ENCODE data around the gene MCU. TPM values are rescaled to one million over a fixed set of nuclear protein-coding genes. Genes with fewer than 3 reads are reported as not detected.

The MCU gene
- total RNA-seq, 1 experiment from 2014 or later, result 26.8 TPM

GRCh38 chr10:72667207-72667864 is 24.6 kb upstream of the MCU start:
- no peak for ATAC-seq
- Histone ChIP-seq H3K79me2 (ENCODE audit: insufficient read depth, low read length) (no peaks in the 10 kb centered on the region), H3K4me1 (ENCODE audit: control insufficient read depth in 1 of 2, insufficient read depth in 2 of 2, low read length in 2 of 2) (peaks cover 6 to 10% of the 10 kb centered on the region in 2 experiments; a peak in 3 of 4 replicates), H3K36me3 (ENCODE audit: control insufficient read depth in 1 of 2, insufficient read depth in 2 of 2, low read length in 2 of 2) (no peaks in the 10 kb centered on the region), H3K9me3 (ENCODE audit: control insufficient read depth in 1 of 2, insufficient read depth in 1 of 2, low read depth in 1 of 2, low read length in 2 of 2) (no peaks in the 10 kb centered on the region), H3K4me2 (ENCODE audit: low read length) (no peak overlapping the region), H3K4me3 (replicated peaks in 1 of 2; ENCODE audit: low read depth in 1 of 2, low read length in 2 of 2) (no peak overlapping the region), H3K9me2 (ENCODE audit: insufficient read depth) (no peaks in the 10 kb centered on the region), H2AFZ (ENCODE audit: low read depth, low read length, poor library complexity, severe bottlenecking) (no peak overlapping the region), H3K27ac (ENCODE audit: low read depth, low read length) (no peak overlapping the region), H4K20me1 (ENCODE audit: insufficient read depth) (no peaks in the 10 kb centered on the region), H3K9ac (ENCODE audit: low read length) (no peak overlapping the region), H3K27me3 (ENCODE audit: insufficient read depth, low read length) (no peaks in the 10 kb centered on the region)
- no peak for TF ChIP-seq REST (IDR thresholded peaks at IDR 0.05; ENCODE audit: low read depth)
- no peak for TF ChIP-seq SIN3A (IDR thresholded peaks at IDR 0.05; ENCODE audit: low read depth)
- no peak for TF ChIP-seq CBX3 (IDR thresholded peaks at IDR 0.05; ENCODE audit: low read depth)
- TF ChIP-seq CTCF (IDR thresholded peaks at IDR 0.05 in 2 of 3, conservative IDR thresholded peaks at IDR 0.05 in 1 of 3; ENCODE audit: borderline replicate concordance in 1 of 3, insufficient read depth in 1 of 3, low read depth in 2 of 3, low read length in 2 of 3), result no peak
- TF ChIP-seq, protein P1, sequence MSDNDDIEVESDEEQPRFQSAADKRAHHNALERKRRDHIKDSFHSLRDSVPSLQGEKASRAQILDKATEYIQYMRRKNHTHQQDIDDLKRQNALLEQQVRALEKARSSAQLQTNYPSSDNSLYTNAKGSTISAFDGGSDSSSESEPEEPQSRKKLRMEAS (IDR thresholded peaks at IDR 0.05), result no peak
- TF ChIP-seq ELF1 (IDR thresholded peaks at IDR 0.05; ENCODE audit: borderline replicate concordance, low read depth), result no peak
- no peak for TF ChIP-seq EZH2phosphoT487 (IDR thresholded peaks at IDR 0.05; ENCODE audit: borderline replicate concordance)
- no peak for TF ChIP-seq FOSL1 (IDR thresholded peaks at IDR 0.05; ENCODE audit: low read depth)
- no peak for TF ChIP-seq SRF (IDR thresholded peaks at IDR 0.05; ENCODE audit: low read depth)
- no peak for TF ChIP-seq ZFX (IDR thresholded peaks at IDR 0.05)
- TF ChIP-seq EZH2 (IDR thresholded peaks at IDR 0.05), result no peak
- no peak for TF ChIP-seq CEBPB (IDR thresholded peaks at IDR 0.05; ENCODE audit: low read depth)
- no peak for TF ChIP-seq ATF3 (IDR thresholded peaks at IDR 0.05)
- no peak for TF ChIP-seq YY1 (IDR thresholded peaks at IDR 0.05; ENCODE audit: extremely low read depth, insufficient replicate concordance, low read depth, low read length)
- ChIA-PET RAD21 (ENCODE audit: low non-redundant PET in 1 of 2, low total read pairs in 2 of 2, uncharacterized antibody in 2 of 2, unreplicated experiment in 2 of 2) (no interaction called here), POLR2A (interaction anchor here (1.4 kb wide), 1 partner anchor 9 kb away, joined by 4 read pairs; no protein-coding TSS in a partner anchor), CTCF (no interaction called here)
- intact Hi-C loops (cut with micrococcal nuclease), result no loop called here
- BruUV-seq (replicated peaks), result no TSS peak
- DNase-seq (ENCODE audit: low read depth, low spot score), result no peak

Measured in HCT116 (cell line).